ES-I3 (cell line): ENCODE data around the gene GRAMD1B.

ENCODE experiments used
- H3K36me3 ChIP-seq: 2 replicates; pipeline ENCODE4 v1.6.1; 2013; ENCODE audit warnings: mild to moderate bottlenecking, low read length, control low read depth, moderate library complexity; ENCODE audit not compliant: insufficient read depth
- H3K4me1 ChIP-seq: 2 replicates; pipeline ENCODE4 v1.6.1; 2013; ENCODE audit warnings: mild to moderate bottlenecking, control low read depth, low read length; ENCODE audit not compliant: insufficient read depth
- H3K9ac ChIP-seq: 2 replicates; pipeline ENCODE4 v1.6.1; 2013; ENCODE audit warnings: low read depth, mild to moderate bottlenecking, low read length, moderate library complexity
- H3K9me3 ChIP-seq: 2 replicates; pipeline ENCODE4 v1.6.1; 2013; ENCODE audit warnings: mild to moderate bottlenecking, low read length, moderate library complexity; ENCODE audit not compliant: control insufficient read depth, insufficient read depth

The GRAMD1B gene

DNA sequence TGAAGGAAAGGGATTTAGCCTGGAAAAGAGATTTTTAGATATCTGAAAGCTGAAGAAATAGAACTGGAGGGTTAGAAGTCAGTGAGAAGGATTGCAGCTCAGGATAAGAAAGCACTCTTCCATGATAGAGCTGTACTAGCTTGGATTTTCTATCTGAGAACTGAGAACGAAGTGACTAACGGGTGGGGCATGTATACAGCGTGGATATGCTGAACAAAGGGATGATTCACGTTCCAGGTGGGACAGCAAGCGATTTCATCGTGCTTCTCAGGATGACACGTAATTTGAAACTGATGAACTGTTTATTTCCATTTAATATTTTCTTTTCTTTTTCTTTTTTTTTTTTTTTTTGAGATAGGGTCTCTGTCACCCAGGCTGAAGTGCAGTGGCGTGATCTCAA, 53.0 kb downstream of the GRAMD1B start:
- H3K9ac ChIP-seq: no peak overlapping the region
- peaks cover 11% of the 10 kb centered on the region; the same call in 1 of the 2 replicates for H3K4me1 ChIP-seq
- H3K9me3 ChIP-seq: no peaks in the 10 kb centered on the region
- H3K36me3 ChIP-seq: no peaks in the 10 kb centered on the region

DNA sequence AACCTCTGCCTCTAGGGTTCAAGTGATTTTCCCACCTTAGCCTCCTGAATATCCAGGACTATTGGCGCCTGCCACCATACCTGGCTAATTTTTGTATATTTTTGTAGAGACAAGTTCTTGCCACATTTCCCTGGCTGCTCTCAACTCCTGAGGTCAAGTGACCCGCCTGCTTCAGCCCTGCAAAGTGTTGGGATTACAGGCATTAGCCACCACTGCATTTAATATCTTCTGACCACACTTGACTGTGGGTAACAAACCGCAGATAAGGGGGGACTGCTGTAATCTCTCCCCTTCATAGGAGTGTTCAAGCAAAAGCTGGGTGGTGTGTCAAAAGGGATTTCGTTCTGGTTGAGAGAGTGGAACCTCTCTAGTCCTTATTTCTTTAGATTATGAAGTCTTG, 53.4 kb downstream of the GRAMD1B start:
- no peak overlapping the region for H3K9ac ChIP-seq
- no peaks in the 10 kb centered on the region for H3K36me3 ChIP-seq
- no peaks in the 10 kb centered on the region for H3K9me3 ChIP-seq
- H3K4me1 ChIP-seq: 0 out of 2 replicates have a peak, but pooled peaks cover 11% of the 10 kb centered on the region

DNA sequence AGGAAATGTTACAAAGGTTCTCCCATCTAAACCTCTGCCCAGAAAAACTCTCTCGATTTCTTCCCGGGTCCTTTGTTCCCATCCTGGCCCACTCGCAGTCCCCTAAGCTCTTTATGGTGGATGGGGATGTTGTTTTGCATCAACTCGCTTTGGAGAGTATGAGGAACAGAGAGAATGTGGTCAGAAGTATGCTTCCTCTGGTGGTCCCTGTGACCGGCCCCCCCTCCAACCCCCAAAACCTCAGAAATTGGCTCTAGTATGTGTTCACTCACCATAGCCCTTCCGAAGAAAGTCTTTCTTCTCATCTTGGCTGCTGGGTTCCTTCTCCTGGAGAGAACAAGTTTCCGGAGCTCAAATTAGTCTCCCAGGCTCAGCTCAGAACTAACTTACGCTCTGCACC, 54.4 kb downstream of the GRAMD1B start:
- Histone ChIP-seq H3K36me3 (no peaks in the 10 kb centered on the region), H3K9ac (no peak overlapping the region), H3K9me3 (no peaks in the 10 kb centered on the region), H3K4me1 (0 out of 2 replicates have a peak, but pooled peaks cover 11% of the 10 kb centered on the region)

DNA sequence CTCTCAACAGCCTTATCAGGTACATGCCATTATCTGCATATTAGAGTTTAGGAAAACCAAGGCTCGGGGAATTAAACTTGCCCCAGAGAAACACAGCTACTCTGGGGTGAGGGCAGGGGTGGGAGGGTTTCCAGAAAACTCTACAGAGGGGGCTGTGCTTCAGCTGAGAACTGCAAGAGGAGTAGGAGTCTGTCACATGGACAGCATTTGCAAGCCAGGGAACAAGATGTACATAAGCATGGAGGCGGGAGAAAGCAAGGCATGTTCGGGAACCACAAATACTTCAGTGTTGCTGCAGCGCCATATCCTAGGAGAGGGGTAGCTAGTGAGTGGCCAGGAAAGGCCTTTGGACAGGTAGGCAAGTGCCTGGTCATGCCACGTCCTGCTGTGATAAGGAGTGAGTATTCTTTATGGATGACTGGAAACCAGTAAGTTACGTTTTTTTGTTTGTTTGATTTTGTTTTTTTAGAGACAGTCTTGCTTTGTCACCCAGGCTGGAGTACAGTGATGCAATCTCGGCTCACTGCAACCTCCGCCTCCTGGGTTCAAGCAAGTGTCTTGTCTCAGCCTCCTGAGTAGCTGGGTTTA, 57.2 kb downstream of the GRAMD1B start:
- no peaks in the 10 kb centered on the region for H3K9me3 ChIP-seq
- H3K36me3 ChIP-seq: no peaks in the 10 kb centered on the region
- no peak overlapping the region for H3K9ac ChIP-seq
- no peaks in the 10 kb centered on the region; the same call in 1 of the 2 replicates for H3K4me1 ChIP-seq

DNA sequence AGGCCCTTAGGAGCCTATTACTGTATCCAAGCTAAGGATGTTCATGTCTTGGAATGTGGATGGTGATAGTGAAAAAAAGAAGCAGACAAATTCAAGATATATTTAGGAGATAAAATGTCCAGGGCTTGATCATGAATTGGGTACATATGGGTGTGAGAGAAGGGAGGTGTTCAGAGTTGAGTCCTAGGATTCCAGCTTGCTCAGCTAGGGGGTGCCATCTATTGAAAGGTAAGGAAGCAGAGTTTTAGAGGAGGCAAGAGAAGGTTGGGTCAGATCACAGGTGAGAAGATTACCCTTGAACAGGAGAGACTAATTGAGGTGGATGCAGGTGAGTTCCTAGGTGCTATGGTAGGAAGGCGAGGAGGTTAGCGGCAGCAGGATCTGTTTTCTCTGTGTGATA, 60.5 kb downstream of the GRAMD1B start:
- Histone ChIP-seq H3K9ac (no peak overlapping the region), H3K9me3 (no peaks in the 10 kb centered on the region), H3K36me3 (no peaks in the 10 kb centered on the region), H3K4me1 (peaks cover 20% of the 10 kb centered on the region)

DNA sequence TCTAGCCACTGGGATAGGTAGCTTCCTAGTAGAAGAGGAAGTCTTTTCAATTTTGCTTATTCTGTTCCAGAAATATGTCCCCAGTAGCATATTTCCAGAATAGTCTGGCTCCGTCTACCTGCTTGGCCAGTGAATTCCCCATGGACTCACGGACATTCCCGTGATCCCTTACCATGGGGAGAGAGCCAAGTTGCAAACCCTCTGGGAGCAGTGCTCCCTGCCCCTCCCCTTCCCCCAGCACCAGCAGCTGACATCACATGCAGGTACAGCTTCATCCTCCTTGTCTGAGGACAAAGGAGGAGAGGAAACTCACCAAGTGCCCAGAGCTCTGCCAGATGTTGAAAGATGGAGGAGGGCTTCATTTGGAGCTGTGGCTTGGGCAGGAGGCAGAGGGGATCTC, 61.2 kb downstream of the GRAMD1B start:
- Histone ChIP-seq H3K36me3 (no peaks in the 10 kb centered on the region), H3K4me1 (peaks cover 20% of the 10 kb centered on the region), H3K9ac (no peak overlapping the region)

DNA sequence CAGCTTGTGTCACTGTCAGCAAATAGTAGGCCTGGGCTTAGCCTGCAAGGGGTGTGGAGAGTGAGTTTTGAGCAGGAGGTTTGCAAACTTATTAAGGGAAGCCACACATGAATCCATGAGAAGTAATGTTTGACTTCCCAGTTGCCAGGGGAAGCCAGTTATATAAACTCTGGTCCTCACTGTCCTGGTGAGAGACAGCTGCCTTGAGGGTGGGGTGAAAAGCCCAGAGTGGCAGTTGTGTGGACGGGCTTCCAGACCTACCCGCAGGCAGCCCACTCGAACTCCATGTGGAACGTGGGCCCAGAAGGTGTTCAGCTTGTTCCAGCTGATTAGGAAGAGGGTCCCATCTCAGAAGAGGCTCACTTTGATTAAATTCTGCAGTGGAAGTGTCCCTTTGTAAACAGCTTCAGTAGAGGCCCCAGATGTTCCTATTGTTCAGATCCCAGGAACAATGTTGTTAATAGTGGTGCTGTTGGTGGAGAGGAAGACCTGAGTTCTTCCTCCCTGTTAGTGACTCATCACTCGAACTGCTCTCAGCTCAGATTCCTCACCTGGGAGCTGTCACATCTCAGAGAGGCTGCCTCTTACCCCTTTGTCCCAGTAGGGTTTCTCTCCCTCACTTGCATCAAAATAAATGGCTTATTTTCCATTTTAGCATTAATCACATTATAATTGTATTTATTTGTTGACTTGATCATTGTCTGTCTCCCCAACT, 63.4 kb downstream of the GRAMD1B start:
- H3K9me3 ChIP-seq: no peaks in the 10 kb centered on the region

More for the DNA sequence above, 61.2 kb downstream of the GRAMD1B start:
- no peaks in the 10 kb centered on the region for H3K9me3 ChIP-seq

DNA sequence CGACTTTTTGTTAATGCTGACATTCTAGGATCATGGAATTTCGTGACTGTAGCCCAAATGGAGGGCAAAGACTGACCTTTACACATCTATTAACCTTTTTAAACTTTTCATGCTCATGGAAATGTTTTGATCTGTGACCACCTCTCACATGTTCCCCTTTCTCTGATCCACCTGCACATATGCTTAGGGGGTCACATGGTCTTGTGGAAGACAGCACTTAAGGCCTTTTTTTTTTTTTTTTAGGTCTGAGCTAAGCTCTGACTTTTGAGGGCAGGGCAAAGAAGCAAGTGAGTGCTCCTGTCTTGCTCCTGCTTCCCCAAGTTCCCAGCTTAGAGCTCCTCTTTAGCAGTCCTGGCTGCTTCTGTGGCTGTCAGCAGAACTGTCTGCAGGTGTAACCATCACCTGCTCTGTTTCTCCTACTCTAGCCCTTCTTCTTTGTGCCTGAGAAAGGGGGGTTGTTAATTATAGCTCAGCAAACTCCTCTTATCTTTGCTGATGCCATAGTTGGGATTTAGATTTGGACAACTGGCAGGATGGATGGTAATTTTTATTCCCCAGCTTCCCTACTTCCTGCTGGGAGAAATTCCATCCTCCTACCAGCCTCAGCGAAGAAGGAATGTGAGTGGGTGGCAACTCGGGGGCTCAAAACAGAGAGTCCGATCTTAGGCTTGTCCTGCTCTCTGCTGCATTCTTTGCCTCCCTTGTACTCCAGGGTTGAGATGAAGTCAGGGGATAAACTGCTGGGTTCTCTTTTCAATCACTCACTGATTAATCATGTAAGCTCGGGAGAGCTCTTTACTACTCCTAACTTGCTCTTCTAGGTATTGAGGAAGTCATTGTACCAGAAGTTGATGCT, 64.4 kb downstream of the GRAMD1B start:
- H3K4me1 ChIP-seq: peaks cover 20% of the 10 kb centered on the region
- no peaks in the 10 kb centered on the region for H3K36me3 ChIP-seq

More for the DNA sequence above, 63.4 kb downstream of the GRAMD1B start:
- Histone ChIP-seq H3K9ac (no peak overlapping the region), H3K4me1 (peaks cover 20% of the 10 kb centered on the region), H3K36me3 (no peaks in the 10 kb centered on the region)

DNA sequence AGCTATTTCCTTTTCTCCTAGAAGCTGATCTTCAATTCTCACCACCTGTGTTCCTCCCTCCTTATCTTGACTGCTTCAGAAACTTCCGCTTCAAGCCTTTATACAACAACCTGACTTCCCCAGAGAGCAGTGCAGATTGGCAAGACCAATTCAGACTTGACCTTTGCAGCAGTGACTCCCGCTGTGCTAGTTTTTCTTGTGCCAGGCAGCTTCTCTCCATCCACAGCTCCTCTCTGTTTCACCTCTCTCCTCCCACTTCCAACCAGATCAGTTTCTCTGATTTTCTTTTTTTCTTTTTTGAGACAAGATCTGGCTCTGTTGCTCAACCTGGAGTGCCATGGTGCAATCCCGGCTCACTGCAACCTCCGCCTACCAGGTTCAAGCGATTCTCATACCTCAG, 74.3 kb downstream of the GRAMD1B start:
- Histone ChIP-seq H3K36me3 (no peaks in the 10 kb centered on the region), H3K4me1 (peaks cover 7% of the 10 kb centered on the region), H3K9ac (no peak overlapping the region), H3K9me3 (no peaks in the 10 kb centered on the region)

More for the DNA sequence above, 64.4 kb downstream of the GRAMD1B start:
- Histone ChIP-seq H3K9me3 (no peaks in the 10 kb centered on the region), H3K9ac (no peak overlapping the region)

DNA sequence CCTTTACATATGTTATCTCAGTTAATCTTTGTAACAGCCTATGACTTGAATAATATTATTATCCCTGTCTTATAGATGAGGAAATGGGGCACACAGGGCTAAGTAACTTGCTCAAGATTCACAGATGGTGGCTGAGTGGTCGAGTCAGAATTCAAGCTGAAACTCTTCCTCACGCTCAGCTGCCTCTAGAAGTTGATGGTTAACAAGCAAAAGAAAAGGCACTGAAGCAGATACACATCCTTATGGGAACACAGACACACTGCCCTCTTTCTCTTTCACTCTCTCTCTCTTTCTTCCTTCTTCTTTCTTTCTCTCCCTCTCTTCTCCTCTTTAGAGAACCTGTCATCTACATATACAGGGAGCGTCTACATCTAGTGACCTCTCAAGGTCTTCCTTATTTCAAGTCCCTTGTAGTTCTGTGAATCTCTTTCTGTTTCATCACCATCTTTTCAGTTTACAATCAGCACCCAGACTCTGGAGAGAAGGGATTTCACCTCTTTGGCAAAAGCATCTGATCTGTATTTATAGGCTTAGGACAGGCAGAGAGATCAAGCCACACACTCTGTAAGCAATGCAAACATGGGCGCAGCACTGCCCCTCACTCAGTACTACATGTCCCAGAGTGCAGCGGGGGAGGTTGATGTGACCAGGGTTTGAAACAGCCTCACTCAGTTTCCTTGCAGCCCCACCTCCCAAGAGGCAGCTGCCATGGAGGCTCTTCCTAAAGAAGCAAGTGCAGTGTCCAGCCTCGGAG, 75.7 kb downstream of the GRAMD1B start:
- Histone ChIP-seq H3K4me1 (peaks cover 18% of the 10 kb centered on the region), H3K9me3 (no peaks in the 10 kb centered on the region), H3K9ac (no peak overlapping the region), H3K36me3 (no peaks in the 10 kb centered on the region)

DNA sequence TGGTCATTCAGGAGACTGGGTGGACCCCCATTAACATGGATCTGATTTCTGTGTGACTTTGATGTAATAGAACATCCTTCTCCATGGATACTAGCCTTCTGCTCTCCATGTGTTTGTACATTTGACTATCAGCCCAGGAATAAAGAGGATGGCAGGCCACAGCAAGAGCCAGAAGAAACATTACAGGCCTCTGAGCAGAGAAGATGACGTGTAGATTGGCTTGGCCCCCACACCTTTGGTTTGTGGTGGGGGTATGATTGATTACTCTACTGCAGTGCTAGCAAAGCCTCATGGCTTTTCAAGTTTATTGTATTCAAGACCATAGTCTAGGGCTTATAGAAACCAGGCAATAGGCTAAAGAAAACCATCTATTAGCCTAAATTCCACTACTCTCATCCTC, 77.0 kb downstream of the GRAMD1B start:
- no peak overlapping the region for H3K9ac ChIP-seq
- peaks cover 26% of the 10 kb centered on the region for H3K4me1 ChIP-seq
- no peaks in the 10 kb centered on the region for H3K9me3 ChIP-seq
- H3K36me3 ChIP-seq: no peaks in the 10 kb centered on the region

DNA sequence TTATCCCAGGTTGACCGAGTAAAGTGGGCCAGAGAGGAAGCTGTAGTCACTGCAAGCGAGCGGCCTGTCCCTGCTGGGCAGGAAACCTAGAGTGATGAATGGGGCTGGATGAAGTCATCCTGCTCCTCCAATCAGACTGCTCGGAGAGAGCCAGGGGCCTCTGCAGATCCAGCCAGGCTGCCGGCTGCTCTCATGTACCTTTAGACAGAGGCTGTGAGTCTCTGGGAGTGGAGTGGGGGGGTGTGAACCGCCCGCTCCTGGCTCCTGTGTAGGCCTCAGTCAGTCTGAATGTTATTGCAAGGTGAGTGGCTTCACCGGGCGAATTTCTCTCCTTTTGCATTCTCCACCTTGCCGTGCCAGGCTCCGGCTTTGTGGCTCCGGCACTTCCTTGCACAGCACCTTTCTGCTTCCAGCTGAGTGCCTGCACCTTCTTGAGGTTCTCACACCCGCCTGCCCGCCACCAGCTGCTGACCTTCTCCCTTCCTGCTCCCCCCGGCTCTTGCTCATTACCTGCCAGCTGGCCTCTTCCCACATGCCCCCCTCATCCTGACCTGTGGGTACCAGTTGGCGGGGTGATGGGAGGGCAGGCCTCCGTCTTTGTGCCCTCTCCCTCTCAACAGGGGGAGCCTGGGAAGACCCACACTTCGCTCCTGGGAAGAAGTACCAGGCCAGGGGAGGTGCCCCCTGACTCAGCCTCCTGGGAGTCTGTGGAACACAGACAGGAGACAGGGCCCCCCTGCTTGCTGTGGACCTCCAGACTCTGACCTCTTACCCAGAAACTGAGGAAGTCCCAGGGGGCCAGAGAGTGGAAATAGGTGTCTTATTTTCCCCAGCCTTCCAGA, 79.9 kb downstream of the GRAMD1B start:
- no peak overlapping the region; the same call in 1 of the 2 replicates for H3K9ac ChIP-seq

DNA sequence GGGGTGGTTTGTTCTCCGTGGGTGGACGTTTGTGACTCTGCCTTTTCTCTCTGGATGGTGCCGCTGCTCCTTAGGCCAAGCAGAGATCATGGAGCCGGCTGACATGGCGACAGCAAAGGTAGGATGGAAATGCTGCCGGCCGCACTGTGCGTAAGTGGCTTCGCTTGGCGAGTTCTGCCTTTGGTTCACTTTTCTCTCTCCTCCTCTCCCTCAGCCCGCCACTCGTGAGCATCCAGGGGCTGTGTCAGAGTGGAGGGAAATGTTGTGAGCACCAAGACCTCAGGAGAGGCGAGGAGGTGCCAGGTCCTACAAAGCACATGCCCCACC, 80.5 kb downstream of the GRAMD1B start:
- Histone ChIP-seq H3K9me3 (no peaks in the 10 kb centered on the region), H3K4me1 (peaks cover 26% of the 10 kb centered on the region), H3K36me3 (no peaks in the 10 kb centered on the region), H3K9ac (no peak overlapping the region)

More for the DNA sequence above, 79.9 kb downstream of the GRAMD1B start:
- peaks cover 26% of the 10 kb centered on the region for H3K4me1 ChIP-seq
- no peaks in the 10 kb centered on the region for H3K9me3 ChIP-seq
- H3K36me3 ChIP-seq: no peaks in the 10 kb centered on the region
